Fibroblast of lung (primary cell): ENCODE results near the gene TSHZ3. TPM values are rescaled to one million over a fixed set of nuclear protein-coding genes. Genes with fewer than 3 reads are reported as not detected.

ENCODE experiments used
- DNase-seq, 2 donors: peaks; one replicate each; pipeline versions ENCODE4 v3.0.0 to v3.0.0-alpha.2; 2010; ENCODE audit warnings: low read depth in 2 of 2
- H2AFZ ChIP-seq: 2 replicates; pipeline ENCODE4 v1.5.1; 2012; ENCODE audit warnings: low read length, control low read depth, inconsistent platforms
- H3K27ac ChIP-seq: 2 replicates; pipeline ENCODE4 v1.5.1; 2011; ENCODE audit warnings: low read length, control low read depth; ENCODE audit not compliant: insufficient read depth
- H3K27me3 ChIP-seq: 2 replicates; pipeline ENCODE4 v1.5.1; 2011; ENCODE audit warnings: mild to moderate bottlenecking, low read length; ENCODE audit not compliant: control insufficient read depth, insufficient read depth
- H3K36me3 ChIP-seq: 2 replicates; pipeline ENCODE4 v1.5.1; 2011; ENCODE audit warnings: low read length; ENCODE audit not compliant: control insufficient read depth, insufficient read depth
- H3K4me1 ChIP-seq: 2 replicates; pipeline ENCODE4 v1.5.1; 2011; ENCODE audit warnings: low read length; ENCODE audit not compliant: control insufficient read depth, insufficient read depth; ENCODE audit errors: extremely low read depth
- H3K4me2 ChIP-seq: 2 replicates; pipeline ENCODE4 v1.5.1; 2011; ENCODE audit warnings: low read length, control low read depth; ENCODE audit not compliant: insufficient read depth; ENCODE audit errors: extremely low read depth
- H3K4me3 ChIP-seq, 4 experiments: fragments of 200-600 bp in 1 of 4; sonication (generic) in 1 of 4; replicated peaks in 1 of 4; 2 replicates each; pipeline ENCODE4 v1.5.1; 2011 to 2016; ENCODE audit warnings: low read length in 4 of 4, low read depth in 3 of 4, mild to moderate bottlenecking in 3 of 4, control low read depth in 2 of 4, inconsistent platforms in 1 of 4, mixed read lengths in 1 of 4; ENCODE audit not compliant: insufficient read depth in 1 of 4; ENCODE audit errors: control extremely low read depth in 1 of 4
- H3K79me2 ChIP-seq: 2 replicates; pipeline ENCODE4 v1.5.1; 2012; ENCODE audit warnings: mild to moderate bottlenecking, low read length, inconsistent platforms; ENCODE audit not compliant: control insufficient read depth, insufficient read depth
- H3K9ac ChIP-seq: 2 replicates; pipeline ENCODE4 v1.5.1; 2011; ENCODE audit warnings: mild to moderate bottlenecking, low read length, control low read depth; ENCODE audit not compliant: insufficient read depth
- H3K9me3 ChIP-seq: 2 replicates; pipeline ENCODE4 v1.5.1; 2012; ENCODE audit warnings: low read depth, low read length; ENCODE audit not compliant: control insufficient read depth, insufficient read depth
- H4K20me1 ChIP-seq: 2 replicates; pipeline ENCODE4 v1.5.1; 2011; ENCODE audit warnings: low read length; ENCODE audit not compliant: control insufficient read depth, insufficient read depth; ENCODE audit errors: extremely low read depth
- EZH2 ChIP-seq: IDR thresholded peaks from 2 replicates; pipeline ENCODE4 v1.5.1; 2012; ENCODE audit warnings: low read length, control low read depth, mild to moderate bottlenecking; ENCODE audit errors: missing control alignments
- polyA plus RNA-seq, 2 donors: library from polyadenylated mRNA; depleted of rRNA in 1 of 2; stranded (reverse) in 1 of 2; unstranded in 1 of 2; fragments of >200 nt; gene quantifications; 2 replicates each; pipeline ENCODE4 v1.2.1, GENCODE V29; 2011 to 2012; ENCODE audit warnings: missing spikeins in 1 of 2
- total RNA-seq: library from RNA; depleted of rRNA; stranded (reverse); fragments of >200 nt; gene quantifications from 2 replicates; pipeline ENCODE4 v1.2.1, GENCODE V29; 2014
- TF ChIP-seq, protein P1 (sequence below), 2 donors: IDR thresholded peaks in 1 of 2; conservative IDR thresholded peaks in 1 of 2; 1 replicate in 1 of 2; 2 replicates in 1 of 2; pipeline ENCODE4 v1.5.1; 2011 to 2012; ENCODE audit warnings: low read length in 2 of 2, control low read depth in 1 of 2, inconsistent platforms in 1 of 2, low read depth in 1 of 2, mild to moderate bottlenecking in 1 of 2

Gene TSHZ3
- total and polyA plus RNA-seq, 2 donors (not counting 1 experiment from before 2014, with no cell fraction given), result 7.0 to 17.3 TPM

DNA sequence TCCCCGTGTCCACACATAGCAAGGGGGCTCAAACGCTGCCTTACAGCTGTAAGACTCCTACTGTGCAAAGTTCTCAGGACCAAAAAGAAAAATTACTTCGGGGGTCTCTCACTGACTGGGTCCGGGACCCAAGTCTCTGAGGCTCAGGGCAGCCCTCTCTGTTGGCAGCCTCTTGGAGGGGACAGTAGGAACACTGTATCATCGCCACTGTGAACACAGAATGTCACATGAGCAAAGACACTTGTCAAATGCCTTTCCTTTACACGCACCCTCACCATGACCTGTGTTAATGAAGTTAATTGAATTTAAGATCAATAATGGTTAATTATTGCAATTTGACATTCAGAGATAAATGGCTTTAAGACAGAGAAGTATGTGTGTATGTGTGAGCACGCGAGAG lies 49.6 kb downstream of the TSHZ3 start:
- DNase-seq, result no peak
- no peak overlapping the region for H3K4me3 ChIP-seq
- TF ChIP-seq, protein P1, sequence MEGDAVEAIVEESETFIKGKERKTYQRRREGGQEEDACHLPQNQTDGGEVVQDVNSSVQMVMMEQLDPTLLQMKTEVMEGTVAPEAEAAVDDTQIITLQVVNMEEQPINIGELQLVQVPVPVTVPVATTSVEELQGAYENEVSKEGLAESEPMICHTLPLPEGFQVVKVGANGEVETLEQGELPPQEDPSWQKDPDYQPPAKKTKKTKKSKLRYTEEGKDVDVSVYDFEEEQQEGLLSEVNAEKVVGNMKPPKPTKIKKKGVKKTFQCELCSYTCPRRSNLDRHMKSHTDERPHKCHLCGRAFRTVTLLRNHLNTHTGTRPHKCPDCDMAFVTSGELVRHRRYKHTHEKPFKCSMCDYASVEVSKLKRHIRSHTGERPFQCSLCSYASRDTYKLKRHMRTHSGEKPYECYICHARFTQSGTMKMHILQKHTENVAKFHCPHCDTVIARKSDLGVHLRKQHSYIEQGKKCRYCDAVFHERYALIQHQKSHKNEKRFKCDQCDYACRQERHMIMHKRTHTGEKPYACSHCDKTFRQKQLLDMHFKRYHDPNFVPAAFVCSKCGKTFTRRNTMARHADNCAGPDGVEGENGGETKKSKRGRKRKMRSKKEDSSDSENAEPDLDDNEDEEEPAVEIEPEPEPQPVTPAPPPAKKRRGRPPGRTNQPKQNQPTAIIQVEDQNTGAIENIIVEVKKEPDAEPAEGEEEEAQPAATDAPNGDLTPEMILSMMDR (conservative IDR thresholded peaks at IDR 0.05 in 1 of 2, IDR thresholded peaks at IDR 0.05 in 1 of 2; ENCODE audit: low read depth in 1 of 2, low read length in 2 of 2), result no peak
- no peak for TF ChIP-seq EZH2
- H2AFZ ChIP-seq, result no peak overlapping the region
- H3K27ac ChIP-seq, result no peak overlapping the region
- no peaks in the 10 kb centered on the region for H3K4me1 ChIP-seq
- H3K27me3 ChIP-seq, result no peaks in the 10 kb centered on the region
- H3K79me2 ChIP-seq, result peaks cover 43% of the 10 kb centered on the region
- no peaks in the 10 kb centered on the region for H3K9me3 ChIP-seq
- no peaks in the 10 kb centered on the region for H4K20me1 ChIP-seq
- H3K4me2 ChIP-seq, result no peak overlapping the region
- no peak overlapping the region for H3K9ac ChIP-seq
- H3K36me3 ChIP-seq, result peaks cover 4% of the 10 kb centered on the region

DNA sequence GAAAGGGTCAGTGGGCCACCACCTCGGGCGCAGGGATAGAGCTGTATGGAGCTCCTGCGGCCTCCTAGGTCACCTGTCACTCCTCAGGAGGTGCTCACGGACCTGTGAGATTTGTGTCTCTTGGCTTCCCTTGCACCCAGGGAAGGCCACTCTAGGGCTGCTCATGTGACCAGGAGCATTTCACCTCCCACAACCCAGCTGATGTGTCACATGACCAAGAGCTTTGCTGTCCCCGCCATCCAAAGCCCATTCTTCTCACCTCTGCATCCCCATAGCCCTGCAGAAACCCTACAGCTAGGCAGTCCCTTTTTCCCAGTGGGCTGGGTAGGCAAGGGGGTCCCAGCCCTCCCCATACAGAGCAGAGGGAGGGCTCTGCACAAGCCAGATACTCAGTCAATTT lies 51.2 kb downstream of the TSHZ3 start:
- Histone ChIP-seq H4K20me1 (no peaks in the 10 kb centered on the region), H3K4me3 (no peak overlapping the region), H3K79me2 (peaks cover 39% of the 10 kb centered on the region)

DNA sequence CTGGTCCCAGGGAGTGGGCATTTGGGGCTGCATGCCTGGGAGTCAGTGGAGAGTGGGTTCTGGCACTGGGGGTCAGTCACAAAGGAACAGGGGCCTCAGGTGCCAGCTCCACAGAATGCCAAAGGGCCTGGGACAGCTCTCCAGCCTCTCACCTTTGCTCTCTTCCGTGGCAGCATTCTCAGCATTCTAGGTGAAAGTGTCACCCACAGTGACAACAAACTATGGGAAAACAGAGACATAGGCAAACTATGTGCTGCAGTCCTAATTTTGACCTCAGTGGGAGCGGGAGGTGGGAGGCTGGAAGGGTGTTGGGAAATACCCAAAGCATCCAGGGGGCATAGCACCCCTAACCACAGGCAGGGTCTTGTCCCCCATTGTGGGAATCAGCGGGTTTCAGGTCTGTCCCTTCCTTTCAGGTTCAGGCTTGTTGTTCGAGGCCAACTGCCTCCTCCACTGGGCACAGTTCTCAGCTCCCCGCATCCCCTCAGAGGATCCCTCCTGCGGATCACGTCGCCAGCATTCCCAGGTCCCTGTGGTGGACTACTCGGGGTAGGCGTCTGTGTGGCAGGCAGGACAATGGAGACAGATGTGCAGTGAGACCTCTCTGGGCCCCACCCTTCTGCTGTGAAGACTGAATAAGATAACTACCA lies 52.4 kb downstream of the TSHZ3 start:
- Histone ChIP-seq H3K4me1 (no peaks in the 10 kb centered on the region), H4K20me1 (no peaks in the 10 kb centered on the region), H3K79me2 (peaks cover 34% of the 10 kb centered on the region), H3K36me3 (peaks cover 2% of the 10 kb centered on the region), H3K9me3 (no peaks in the 10 kb centered on the region), H3K4me2 (no peak overlapping the region), H3K27me3 (no peaks in the 10 kb centered on the region), H3K9ac (no peak overlapping the region), H2AFZ (no peak overlapping the region), H3K27ac (no peak overlapping the region), H3K4me3 (no peak overlapping the region)
- no peak for DNase-seq
- TF ChIP-seq EZH2, result no peak
- TF ChIP-seq, protein P1 (conservative IDR thresholded peaks at IDR 0.05 in 1 of 2, IDR thresholded peaks at IDR 0.05 in 1 of 2; ENCODE audit: low read depth in 1 of 2, low read length in 2 of 2), result no peak

More for the DNA sequence above, 51.2 kb downstream of the TSHZ3 start:
- no peak for TF ChIP-seq EZH2
- TF ChIP-seq, protein P1 (conservative IDR thresholded peaks at IDR 0.05 in 1 of 2, IDR thresholded peaks at IDR 0.05 in 1 of 2; ENCODE audit: low read depth in 1 of 2, low read length in 2 of 2), result no peak
- Histone ChIP-seq H3K4me2 (no peak overlapping the region), H3K9me3 (no peaks in the 10 kb centered on the region), H3K4me1 (no peaks in the 10 kb centered on the region), H3K27ac (no peak overlapping the region), H2AFZ (no peak overlapping the region), H3K27me3 (no peaks in the 10 kb centered on the region), H3K9ac (no peak overlapping the region), H3K36me3 (peaks cover 2% of the 10 kb centered on the region)
- no peak for DNase-seq
